ENCODE data around the gene SPOCD1.

The SPOCD1 gene

GRCh38 chr1:31742462-31743212, 73.2 kb downstream of the SPOCD1 start:
- in situ Hi-C loops (cut with MboI; ENCODE audit: low sequenced_read_pairs): no loop called here
